Measurements from ENCODE around the gene TDRD15.
A peak's percentile ranks its signal among the peaks of the same experiment; 100 is the strongest.

GRCh38 chr2:21118302-21118920, 5.4 kb upstream of the TDRD15 start:
- TF ChIP-seq CTCF (IDR thresholded peaks at IDR 0.05; ENCODE audit: extremely low read depth in 1 of 2, insufficient read depth in 1 of 2, low read depth in 1 of 2, low read length in 2 of 2) = peak; percentile 18 to 45
- no peak for TF ChIP-seq POLR2A (IDR thresholded peaks at IDR 0.05; ENCODE audit: low read depth, low read length)
- TF ChIP-seq FOS (IDR thresholded peaks at IDR 0.05; ENCODE audit: borderline replicate concordance, insufficient read depth, low read length) = no peak
- no peak for TF ChIP-seq MAX (IDR thresholded peaks at IDR 0.05; ENCODE audit: insufficient read depth, insufficient read length)
- TF ChIP-seq POLR2AphosphoS5 (IDR thresholded peaks at IDR 0.05; ENCODE audit: insufficient read depth, low read depth, low read length) = no peak
- no peak for TF ChIP-seq EZH2 (IDR thresholded peaks at IDR 0.05; ENCODE audit: borderline replicate concordance, low read depth, low read length, severe bottlenecking)
